Activated CD4-positive, alpha-beta memory T cell treated with anti-CD3 and anti-CD28 coated beads for 36 hours (primary cell): ENCODE measurements around the gene TLE4. TPM values are rescaled to one million over a fixed set of nuclear protein-coding genes. Genes with fewer than 3 reads are reported as not detected.
A peak's percentile ranks its signal among the peaks of the same experiment; 100 is the strongest.

Source experiments
- CTCF ChIA-PET: fragments of 350-600 bp; sonication (Branson Sonifier 250); formaldehyde crosslinking; loops from one replicate; lab custom pipeline; 2021; ENCODE audit warnings: antibody characterized with exemption, inconsistent platforms; lab: Charles Lee
- POLR2A ChIA-PET: fragments of 350-600 bp; sonication (Branson Sonifier 250); formaldehyde crosslinking; loops from one replicate; lab custom pipeline; 2021; ENCODE audit warnings: antibody characterized with exemption; lab: Charles Lee
- DNase-seq: peaks from one replicate; pipeline ENCODE4 v3.0.0-alpha.2; 2020
- H3K27ac Mint-ChIP-seq: one replicate; pipeline ENCODE4 v1.8.0; 2021; ENCODE audit warnings: mixed read lengths
- H3K27me3 Mint-ChIP-seq: one replicate; pipeline ENCODE4 v1.8.0; 2021; ENCODE audit warnings: mixed read lengths
- H3K36me3 Mint-ChIP-seq: one replicate; pipeline ENCODE4 v1.8.0; 2021; ENCODE audit warnings: mixed read lengths
- H3K4me1 Mint-ChIP-seq: one replicate; pipeline ENCODE4 v1.8.0; 2021; ENCODE audit warnings: low read depth, mixed read lengths
- H3K4me3 Mint-ChIP-seq: one replicate; pipeline ENCODE4 v1.8.0; 2021; ENCODE audit warnings: mild to moderate bottlenecking, mixed read lengths
- H3K9me3 Mint-ChIP-seq: one replicate; pipeline ENCODE4 v1.8.0; 2021; ENCODE audit warnings: mixed read lengths
- intact Hi-C: fragments of 100-400 bp; cut with micrococcal nuclease; formaldehyde crosslinking; loops from one replicate; pipeline ENCODE4 v1.15.1; 2023
- total RNA-seq, 2 experiments: library from RNA; stranded (reverse); gene quantifications; one replicate each; pipeline ENCODE4 v1.2.3, GENCODE V29; 2021

The TLE4 gene
- total RNA-seq, 2 experiments from 2014 or later: 14.3 to 15.3 TPM

GRCh38 chr9:79610019-79610631 lies 38.4 kb downstream of the TLE4 start:
- Mint-ChIP-seq H3K36me3 (peaks cover 12% of the 10 kb centered on the region), H3K4me1 (peaks cover 36% of the 10 kb centered on the region)

GRCh38 chr9:79610791-79611614 lies 39.2 kb downstream of the TLE4 start:
- no peak overlapping the region for H3K27ac Mint-ChIP-seq
- CTCF ChIA-PET: no interaction called here
- peaks cover 36% of the 10 kb centered on the region for H3K4me1 Mint-ChIP-seq
- H3K36me3 Mint-ChIP-seq: peaks cover 12% of the 10 kb centered on the region
- no peak overlapping the region for H3K4me3 Mint-ChIP-seq
- intact Hi-C loops: no loop called here
- POLR2A ChIA-PET: no interaction called here
- no peaks in the 10 kb centered on the region for H3K27me3 Mint-ChIP-seq
- peaks cover 9% of the 10 kb centered on the region for H3K9me3 Mint-ChIP-seq
- DNase-seq: no peak

More at GRCh38 chr9:79610019-79610631, 38.4 kb downstream of the TLE4 start:
- intact Hi-C loops: no loop called here
- H3K27ac Mint-ChIP-seq: no peak overlapping the region
- no peaks in the 10 kb centered on the region for H3K27me3 Mint-ChIP-seq
- ChIA-PET CTCF (no interaction called here), POLR2A (no interaction called here)
- H3K9me3 Mint-ChIP-seq: peaks cover 9% of the 10 kb centered on the region
- no peak overlapping the region for H3K4me3 Mint-ChIP-seq
- DNase-seq: no peak

- intact Hi-C loops: no loop called here
- CTCF ChIA-PET: no interaction called here
- Mint-ChIP-seq H3K4me1 (peaks cover 36% of the 10 kb centered on the region), H3K36me3 (peaks cover 2% of the 10 kb centered on the region), H3K27me3 (no peaks in the 10 kb centered on the region), H3K27ac (no peak overlapping the region), H3K4me3 (no peak overlapping the region), H3K9me3 (no peaks in the 10 kb centered on the region)
- POLR2A ChIA-PET: no interaction called here
- no peak for DNase-seq
Observed at GRCh38 chr9:79613145-79613544, 41.4 kb downstream of the TLE4 start.

GRCh38 chr9:79615038-79615437 lies 43.3 kb downstream of the TLE4 start:
- H3K9me3 Mint-ChIP-seq: no peaks in the 10 kb centered on the region
- peaks cover 38% of the 10 kb centered on the region for H3K4me1 Mint-ChIP-seq
- ChIA-PET POLR2A (no interaction called here), CTCF (no interaction called here)
- H3K36me3 Mint-ChIP-seq: peaks cover 2% of the 10 kb centered on the region
- no peak overlapping the region for H3K27ac Mint-ChIP-seq
- H3K27me3 Mint-ChIP-seq: no peaks in the 10 kb centered on the region
- DNase-seq: no peak
- no peak overlapping the region for H3K4me3 Mint-ChIP-seq
- intact Hi-C loops: no loop called here

DNA sequence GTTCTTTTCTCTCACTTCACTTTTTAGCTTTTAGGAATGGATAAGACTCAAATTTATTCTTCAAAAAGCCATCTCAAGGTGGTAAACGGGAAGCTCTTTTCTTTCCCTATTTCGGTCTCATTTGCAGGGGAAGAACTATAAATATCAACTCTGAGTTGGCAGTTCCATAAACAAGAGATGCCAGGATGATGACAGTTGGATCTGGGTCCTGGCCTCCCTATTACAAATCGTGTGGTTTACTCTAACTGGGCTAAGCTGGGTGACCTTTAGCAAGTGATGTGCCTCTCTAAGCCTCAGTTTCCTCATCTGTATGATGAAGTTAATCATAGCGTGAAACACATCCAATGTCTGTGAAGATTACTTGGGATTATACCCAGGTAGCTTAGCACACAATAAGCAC lies 44.2 kb downstream of the TLE4 start:
- intact Hi-C loops: no loop called here
- Mint-ChIP-seq H3K36me3 (peaks cover 2% of the 10 kb centered on the region), H3K4me1 (peaks cover 35% of the 10 kb centered on the region), H3K27ac (no peak overlapping the region), H3K9me3 (no peaks in the 10 kb centered on the region), H3K27me3 (no peaks in the 10 kb centered on the region), H3K4me3 (no peak overlapping the region)
- POLR2A ChIA-PET: no interaction called here
- CTCF ChIA-PET: no interaction called here
- DNase-seq: no peak

DNA sequence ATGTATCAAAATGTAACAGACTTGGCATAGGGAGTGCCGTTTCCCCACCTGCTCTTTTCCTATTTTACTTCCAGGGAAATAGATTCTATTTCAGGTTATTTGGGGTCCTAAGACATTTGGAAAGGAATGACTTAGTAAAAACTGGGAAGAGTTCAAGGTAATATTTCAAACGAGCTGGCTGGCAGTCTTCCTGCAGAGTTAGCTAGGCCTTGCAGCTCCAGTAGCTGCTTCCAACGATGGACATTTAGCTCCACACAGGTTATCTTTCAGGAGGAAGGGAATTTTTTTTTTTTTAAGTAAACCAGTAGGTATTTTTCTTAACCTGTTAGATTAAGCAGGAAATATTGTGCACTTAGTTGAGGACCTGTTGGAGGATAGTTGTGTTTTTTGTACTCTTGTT lies 45.2 kb downstream of the TLE4 start:
- intact Hi-C loops: no loop called here
- Mint-ChIP-seq H3K4me3 (no peak overlapping the region), H3K4me1 (peaks cover 35% of the 10 kb centered on the region), H3K27me3 (no peaks in the 10 kb centered on the region), H3K27ac (no peak overlapping the region), H3K9me3 (no peaks in the 10 kb centered on the region), H3K36me3 (peaks cover 2% of the 10 kb centered on the region)
- ChIA-PET POLR2A (interaction anchor here (0.6 kb wide), 1 partner anchor 14 kb away, joined by 3 read pairs; no protein-coding TSS in a partner anchor), CTCF (no interaction called here)
- no peak for DNase-seq

DNA sequence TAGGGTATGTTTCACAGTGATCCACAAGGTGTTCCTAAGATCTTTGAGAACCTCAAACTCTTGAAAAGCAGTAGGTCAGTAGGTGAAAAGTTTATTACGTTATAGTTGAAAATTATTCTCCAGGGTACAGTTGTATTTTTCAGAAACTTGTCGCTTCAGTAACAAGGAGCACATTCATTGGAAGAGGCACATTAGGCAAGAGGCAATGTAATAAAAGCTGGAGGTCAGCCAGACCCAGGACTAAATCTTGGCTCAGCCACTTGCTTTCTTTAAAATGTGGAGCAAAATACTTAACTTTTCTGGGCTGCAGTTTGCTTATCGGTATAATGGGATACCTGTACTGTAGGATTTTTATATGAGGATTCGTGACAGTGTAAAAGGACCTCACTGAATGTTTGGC lies 45.6 kb downstream of the TLE4 start:
- ChIA-PET POLR2A (no interaction called here), CTCF (no interaction called here)
- Mint-ChIP-seq H3K27ac (no peak overlapping the region), H3K36me3 (peaks cover 2% of the 10 kb centered on the region), H3K27me3 (no peaks in the 10 kb centered on the region), H3K4me1 (peaks cover 36% of the 10 kb centered on the region), H3K4me3 (no peak overlapping the region), H3K9me3 (no peaks in the 10 kb centered on the region)
- DNase-seq: no peak
- intact Hi-C loops: no loop called here

- intact Hi-C loops: loop anchor here (10.0 kb wide), 1 partner anchor 195 kb away; no protein-coding TSS in a partner anchor
- ChIA-PET POLR2A (no interaction called here), CTCF (no interaction called here)
- no peak for DNase-seq
- no peak overlapping the region for H3K4me3 Mint-ChIP-seq
- H3K4me1 Mint-ChIP-seq: peaks cover 33% of the 10 kb centered on the region
- H3K9me3 Mint-ChIP-seq: no peaks in the 10 kb centered on the region
- no peak overlapping the region for H3K27ac Mint-ChIP-seq
- H3K27me3 Mint-ChIP-seq: no peaks in the 10 kb centered on the region
- H3K36me3 Mint-ChIP-seq: no peaks in the 10 kb centered on the region
Observed at GRCh38 chr9:79619930-79620329, 48.2 kb downstream of the TLE4 start.

DNA sequence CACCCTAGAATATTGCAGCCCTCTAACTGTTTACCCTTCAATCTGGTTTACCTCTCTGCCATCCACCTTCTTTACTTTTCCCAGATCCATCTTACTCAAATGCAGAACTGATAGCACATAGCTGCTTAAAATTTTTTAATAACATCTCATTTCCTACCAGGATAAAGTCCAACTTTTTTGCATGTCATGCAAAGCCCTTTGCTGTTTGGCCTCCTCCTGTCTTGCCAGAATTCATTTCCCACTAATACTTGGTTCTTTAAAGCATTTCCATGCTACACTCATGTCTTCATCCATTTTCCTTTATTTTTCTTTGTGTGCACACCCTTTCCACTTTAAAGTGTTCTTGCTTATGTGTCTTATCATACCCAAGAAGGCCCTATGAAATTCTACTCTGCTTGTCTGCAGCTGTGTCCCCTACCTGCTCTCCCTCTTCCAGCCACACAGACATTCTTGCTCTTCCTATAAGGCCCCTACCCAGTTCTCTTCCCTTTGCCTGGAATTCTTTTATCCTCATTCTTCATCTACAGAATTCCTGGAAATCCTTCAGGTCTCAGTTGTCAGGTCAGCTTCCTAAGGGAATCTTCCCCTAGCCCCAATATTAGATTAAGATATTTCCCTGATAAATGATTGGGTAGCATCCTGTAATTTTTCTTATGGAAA lies 50.3 kb downstream of the TLE4 start:
- no peak overlapping the region for H3K27ac Mint-ChIP-seq
- ChIA-PET CTCF (no interaction called here), POLR2A (no interaction called here)
- no peaks in the 10 kb centered on the region for H3K36me3 Mint-ChIP-seq
- peaks cover 35% of the 10 kb centered on the region for H3K4me1 Mint-ChIP-seq
- no peak for DNase-seq
- intact Hi-C loops: loop anchor here (10.0 kb wide), 1 partner anchor 193 kb away; no protein-coding TSS in a partner anchor
- no peaks in the 10 kb centered on the region for H3K27me3 Mint-ChIP-seq
- no peak overlapping the region for H3K4me3 Mint-ChIP-seq
- no peaks in the 10 kb centered on the region for H3K9me3 Mint-ChIP-seq

GRCh38 chr9:79623799-79624721 lies 52.3 kb downstream of the TLE4 start:
- Mint-ChIP-seq H3K36me3 (no peaks in the 10 kb centered on the region), H3K27ac (peak overlapping the region; percentile 81), H3K4me1 (peaks cover 44% of the 10 kb centered on the region), H3K9me3 (no peaks in the 10 kb centered on the region), H3K4me3 (peak overlapping the region; percentile 22), H3K27me3 (no peaks in the 10 kb centered on the region)
- POLR2A ChIA-PET: interaction anchor here (1.9 kb wide), 1 partner anchor 52 kb away, joined by 12 read pairs; the partner anchor contains the start of gene TLE4
- DNase-seq: peak; percentile 47
- CTCF ChIA-PET: interaction anchor here (1.0 kb wide), 1 partner anchor 28 kb away, joined by 3 read pairs; no protein-coding TSS in a partner anchor
- intact Hi-C loops: loop anchor here (1.0 to 10.0 kb wide), 4 partner anchors 31 to 191 kb away; partner anchors contain the start of gene TLE4

- POLR2A ChIA-PET: no interaction called here
- Mint-ChIP-seq H3K27me3 (no peaks in the 10 kb centered on the region), H3K9me3 (no peaks in the 10 kb centered on the region), H3K27ac (no peak overlapping the region), H3K4me1 (peaks cover 58% of the 10 kb centered on the region), H3K4me3 (no peak overlapping the region), H3K36me3 (no peaks in the 10 kb centered on the region)
- DNase-seq: no peak
- intact Hi-C loops: loop anchor here (5.0 to 10.0 kb wide), 2 partner anchors 38 to 185 kb away; no protein-coding TSS in a partner anchor
- CTCF ChIA-PET: no interaction called here
Observed at GRCh38 chr9:79629721-79630120, 58.0 kb downstream of the TLE4 start.
